Lung (tissue), 12 donors: ENCODE results near the gene ZNF860. TPM values are rescaled to one million over a fixed set of nuclear protein-coding genes. Genes with fewer than 3 reads are reported as not detected.

Source experiments
- ATAC-seq: fragments of 200-7000 bp; cut with Tn5 transposase; one replicate; pipeline ENCODE4 v1.9.1; 2020; ENCODE audit warnings: moderate number of reproducible peaks; ENCODE audit not compliant: insufficient read depth, low FRiP score
- DNase-seq, 3 donors: peaks; one replicate each; pipeline ENCODE4 v3.0.0-alpha.2; 2013 to 2017
- H3K27ac ChIP-seq, 2 donors: one replicate each; pipeline ENCODE4 v1.5.1; 2013; ENCODE audit warnings: mild to moderate bottlenecking in 2 of 2, moderate library complexity in 2 of 2, control low read depth in 1 of 2, inconsistent platforms in 1 of 2, low read depth in 1 of 2, low read length in 1 of 2
- H3K27me3 ChIP-seq, 3 donors: one replicate each; pipeline ENCODE4 v1.5.1; 2013; ENCODE audit warnings: low read length in 2 of 3; ENCODE audit not compliant: control insufficient read depth in 3 of 3, insufficient read depth in 3 of 3
- H3K36me3 ChIP-seq, 4 donors: one replicate each; pipeline ENCODE4 v1.5.1; 2013; ENCODE audit warnings: low read length in 4 of 4, mild to moderate bottlenecking in 1 of 4, moderate library complexity in 1 of 4; ENCODE audit not compliant: control insufficient read depth in 4 of 4, insufficient read depth in 4 of 4
- H3K4me1 ChIP-seq, 5 donors: one replicate each; pipeline ENCODE4 v1.5.1; 2013; ENCODE audit warnings: low read length in 5 of 5, mild to moderate bottlenecking in 2 of 5, moderate library complexity in 1 of 5; ENCODE audit not compliant: control insufficient read depth in 5 of 5, insufficient read depth in 5 of 5
- H3K4me3 ChIP-seq: one replicate; pipeline ENCODE4 v1.5.1; 2013; ENCODE audit warnings: mild to moderate bottlenecking, control low read depth, moderate library complexity
- H3K9ac ChIP-seq, 2 donors: one replicate each; pipeline ENCODE4 v1.5.1; 2013; ENCODE audit warnings: low read length in 2 of 2, control low read depth in 1 of 2; ENCODE audit not compliant: insufficient read depth in 1 of 2
- H3K9me3 ChIP-seq, 4 donors: one replicate each; pipeline ENCODE4 v1.5.1; 2013; ENCODE audit warnings: low read length in 3 of 4, mild to moderate bottlenecking in 1 of 4, moderate library complexity in 1 of 4; ENCODE audit not compliant: control insufficient read depth in 4 of 4, insufficient read depth in 3 of 4
- CTCF ChIP-seq: IDR thresholded peaks from 2 replicates; pipeline ENCODE4 v1.5.1; 2012; ENCODE audit warnings: mild to moderate bottlenecking; ENCODE audit errors: control extremely low read depth, extremely low read depth
- WGBS, 2 donors: extraction: QIAGEN DNeasy Blood & Tissue Kit; methylation state at CpG; one replicate each; pipeline ENCODE4 v1.1.7; 2013; 5-methylcytosine and 5-hydroxymethylcytosine counted together
- polyA plus RNA-seq, 2 donors: library from polyadenylated mRNA; stranded (reverse); fragments of 200-250 nt; gene quantifications; one replicate each; pipeline ENCODE4 v1.2.1, GENCODE V29; 2013
- total RNA-seq, 2 donors: library from RNA; depleted of rRNA in 1 of 2; stranded (reverse); fragments of >200 nt in 1 of 2; gene quantifications; one replicate each; pipeline ENCODE4 v1.2.1, GENCODE V29; 2014 to 2021
- donor health status: control.
- donor health status: control.
- donor health status: Bipolar disorder and iron deficiency.
- donor health status: healthy.
- donor health status: DM: yes; HTN: yes; CAD: no.

ZNF860 gene
- total and polyA plus RNA-seq, 4 donors, result 0.35 to 2.6 (median 1.4) TPM

- no peak for DNase-seq
Observed at GRCh38 chr3:31943041-31943440, 38.5 kb upstream of the ZNF860 start.

GRCh38 chr3:31945738-31946052 lies 35.9 kb upstream of the ZNF860 start:
- H3K4me1 ChIP-seq, result peaks cover 0 to 18% (median 11%) of the 10 kb centered on the region in 5 donors
- no peak overlapping the region for H3K4me3 ChIP-seq
- ATAC-seq (no peak), DNase-seq (no peak)
- WGBS, 2 donors, result 81 to 92% methylated on average over 3 of the region's 3 CpGs
- no peaks in the 10 kb centered on the region for H3K9me3 ChIP-seq
- H3K9ac ChIP-seq, result no peak overlapping the region
- TF ChIP-seq CTCF, result no peak
- H3K27ac ChIP-seq, result peak overlapping the region in 1 of 2 donors; percentile 39
- no peaks in the 10 kb centered on the region for H3K36me3 ChIP-seq
- no peaks in the 10 kb centered on the region for H3K27me3 ChIP-seq

More at GRCh38 chr3:31943041-31943440, 38.5 kb upstream of the ZNF860 start:
- Histone ChIP-seq H3K27ac (no peak overlapping the region), H3K9ac (no peak overlapping the region), H3K9me3 (no peaks in the 10 kb centered on the region), H3K36me3 (no peaks in the 10 kb centered on the region), H3K4me3 (no peak overlapping the region), H3K27me3 (no peaks in the 10 kb centered on the region), H3K4me1 (peaks cover 0 to 13% (median 11%) of the 10 kb centered on the region in 5 donors)
- TF ChIP-seq CTCF, result no peak
- no peak for ATAC-seq

GRCh38 chr3:31946484-31947081 lies 35.0 kb upstream of the ZNF860 start:
- H3K4me3 ChIP-seq, result no peak overlapping the region
- DNase-seq (peak in 1 of 3 donors; percentile 28), ATAC-seq (no peak)
- H3K27me3 ChIP-seq, result no peaks in the 10 kb centered on the region
- no peak overlapping the region for H3K9ac ChIP-seq
- H3K9me3 ChIP-seq, result no peaks in the 10 kb centered on the region
- 92% methylated on average over 10 of the region's 10 CpGs for WGBS, 2 donors
- H3K36me3 ChIP-seq, result no peaks in the 10 kb centered on the region
- H3K27ac ChIP-seq, result no peak overlapping the region
- TF ChIP-seq CTCF, result no peak
- peaks cover 0 to 18% (median 7%) of the 10 kb centered on the region in 5 donors for H3K4me1 ChIP-seq

- DNase-seq (no peak), ATAC-seq (no peak)
- no peaks in the 10 kb centered on the region for H3K9me3 ChIP-seq
- H3K4me1 ChIP-seq, result peaks cover 0 to 18% (median 7%) of the 10 kb centered on the region in 5 donors
- H3K27ac ChIP-seq, result no peak overlapping the region
- no peak overlapping the region for H3K4me3 ChIP-seq
- no peak overlapping the region for H3K9ac ChIP-seq
- WGBS, 2 donors, result 95 to 96% methylated on average over 4 of the region's 4 CpGs
- H3K27me3 ChIP-seq, result no peaks in the 10 kb centered on the region
- no peaks in the 10 kb centered on the region for H3K36me3 ChIP-seq
- no peak for TF ChIP-seq CTCF
Observed at GRCh38 chr3:31947162-31947561, 34.4 kb upstream of the ZNF860 start.
